Stimulated activated effector memory CD8-positive, alpha-beta T cell treated with anti-CD3 and anti-CD28 coated beads, Interleukin-12 subunit alpha, Interleukin-12 subunit beta, amount 100 ng/mL, for 72 hours (primary cell): Measurements from ENCODE around the gene KCTD6.
"Not testable (repeated sequence)": the region's sequence is repeated elsewhere in the genome, so short reads cannot be mapped to it uniquely, and the experiment has no call there.

Experiments used
- ATAC-seq: fragments of 150-1000 bp; cut with Tn5 transposase; 2 replicates; pipeline ENCODE4 v1.10.0; 2021
- DNase-seq, 2 donors: peaks; one replicate each; pipeline ENCODE4 v3.0.0; 2021 to 2022; ENCODE audit warnings: low spot score in 2 of 2
- H3K27ac Mint-ChIP-seq: one replicate; pipeline ENCODE4 v1.8.0; 2022; ENCODE audit warnings: mild to moderate bottlenecking, mixed read lengths
- H3K36me3 Mint-ChIP-seq: one replicate; pipeline ENCODE4 v1.8.0; 2022; ENCODE audit warnings: mild to moderate bottlenecking, mixed read lengths
- H3K4me1 Mint-ChIP-seq: one replicate; pipeline ENCODE4 v1.8.0; 2022; ENCODE audit warnings: mixed read lengths
- H3K4me3 Mint-ChIP-seq: one replicate; pipeline ENCODE4 v1.8.0; 2022; ENCODE audit warnings: mild to moderate bottlenecking, mixed read lengths
- H3K9me3 Mint-ChIP-seq: one replicate; pipeline ENCODE4 v1.8.0; 2022; ENCODE audit warnings: mixed read lengths

KCTD6 gene

GRCh38 chr3:58507356-58508078 lies 15.6 kb downstream of the KCTD6 start:
- no peaks in the 10 kb centered on the region for H3K9me3 Mint-ChIP-seq
- ATAC-seq = no peak
- H3K27ac Mint-ChIP-seq = no peak overlapping the region
- no peaks in the 10 kb centered on the region for H3K4me1 Mint-ChIP-seq
- DNase-seq = no peak
- no peak overlapping the region for H3K4me3 Mint-ChIP-seq
- peaks cover 6% of the 10 kb centered on the region for H3K36me3 Mint-ChIP-seq

- Mint-ChIP-seq H3K4me1 (no peaks in the 10 kb centered on the region), H3K36me3 (peaks cover 4% of the 10 kb centered on the region), H3K27ac (no peak overlapping the region), H3K9me3 (no peaks in the 10 kb centered on the region), H3K4me3 (no peak overlapping the region)
- ATAC-seq (no peak), DNase-seq (no peak)
These were observed 16.5 kb downstream of the KCTD6 start for GRCh38 chr3:58508437-58508836.

GRCh38 chr3:58514405-58514804 lies 22.5 kb downstream of the KCTD6 start:
- H3K27ac Mint-ChIP-seq = no peak overlapping the region
- no peaks in the 10 kb centered on the region for H3K9me3 Mint-ChIP-seq
- ATAC-seq = no peak
- DNase-seq = no peak
- no peaks in the 10 kb centered on the region for H3K36me3 Mint-ChIP-seq
- H3K4me1 Mint-ChIP-seq = no peaks in the 10 kb centered on the region
- no peak overlapping the region for H3K4me3 Mint-ChIP-seq

- ATAC-seq (no peak), DNase-seq (no peak)
- no peaks in the 10 kb centered on the region for H3K36me3 Mint-ChIP-seq
- H3K4me3 Mint-ChIP-seq = no peak overlapping the region
- no peaks in the 10 kb centered on the region for H3K4me1 Mint-ChIP-seq
- H3K27ac Mint-ChIP-seq = no peak overlapping the region
- H3K9me3 Mint-ChIP-seq = no peaks in the 10 kb centered on the region
These were observed 26.4 kb downstream of the KCTD6 start for GRCh38 chr3:58518291-58518789.

GRCh38 chr3:58519668-58520402 lies 27.9 kb downstream of the KCTD6 start:
- no peak for DNase-seq
- Mint-ChIP-seq H3K9me3 (no peaks in the 10 kb centered on the region), H3K4me3 (no peak overlapping the region), H3K27ac (no peak overlapping the region), H3K36me3 (no peaks in the 10 kb centered on the region), H3K4me1 (no peaks in the 10 kb centered on the region)
- ATAC-seq = peak; percentile 17

- H3K27ac Mint-ChIP-seq = no peak overlapping the region
- no peaks in the 10 kb centered on the region for H3K4me1 Mint-ChIP-seq
- H3K36me3 Mint-ChIP-seq = no peaks in the 10 kb centered on the region
- no peak for DNase-seq
- peak; percentile 47 for ATAC-seq
- no peak overlapping the region for H3K4me3 Mint-ChIP-seq
- H3K9me3 Mint-ChIP-seq = no peaks in the 10 kb centered on the region
These were observed 28.8 kb downstream of the KCTD6 start for GRCh38 chr3:58520403-58521335.

GRCh38 chr3:58521336-58521670 lies 29.4 kb downstream of the KCTD6 start:
- no peaks in the 10 kb centered on the region for H3K36me3 Mint-ChIP-seq
- no peak for ATAC-seq
- no peaks in the 10 kb centered on the region for H3K4me1 Mint-ChIP-seq
- H3K4me3 Mint-ChIP-seq = no peak overlapping the region
- H3K9me3 Mint-ChIP-seq = no peaks in the 10 kb centered on the region
- DNase-seq = no peak
- H3K27ac Mint-ChIP-seq = no peak overlapping the region

- Mint-ChIP-seq H3K27ac (no peak overlapping the region), H3K4me1 (no peaks in the 10 kb centered on the region)
- no peak for ATAC-seq
These were observed 30.2 kb downstream of the KCTD6 start for GRCh38 chr3:58521917-58522631.

GRCh38 chr3:58522759-58523425 lies 31.0 kb downstream of the KCTD6 start:
- DNase-seq (no peak), ATAC-seq (no peak)
- H3K27ac Mint-ChIP-seq = no peak overlapping the region
- H3K4me1 Mint-ChIP-seq = no peaks in the 10 kb centered on the region
- H3K36me3 Mint-ChIP-seq = no peaks in the 10 kb centered on the region
- H3K9me3 Mint-ChIP-seq = no peaks in the 10 kb centered on the region
- no peak overlapping the region for H3K4me3 Mint-ChIP-seq

More at GRCh38 chr3:58521917-58522631, 30.2 kb downstream of the KCTD6 start:
- no peak overlapping the region for H3K4me3 Mint-ChIP-seq
- no peaks in the 10 kb centered on the region for H3K9me3 Mint-ChIP-seq
- no peak for DNase-seq
- H3K36me3 Mint-ChIP-seq = no peaks in the 10 kb centered on the region

GRCh38 chr3:58524326-58524888 lies 32.5 kb downstream of the KCTD6 start:
- DNase-seq (peak in 1 of 2 donors; percentile 38), ATAC-seq (no peak)
- no peak overlapping the region for H3K27ac Mint-ChIP-seq
- no peaks in the 10 kb centered on the region for H3K9me3 Mint-ChIP-seq
- no peaks in the 10 kb centered on the region for H3K4me1 Mint-ChIP-seq
- no peak overlapping the region for H3K4me3 Mint-ChIP-seq
- no peaks in the 10 kb centered on the region for H3K36me3 Mint-ChIP-seq

- DNase-seq (peak in 1 of 2 donors; percentile 35), ATAC-seq (peak; percentile 57)
- no peak overlapping the region for H3K4me3 Mint-ChIP-seq
- no peaks in the 10 kb centered on the region for H3K36me3 Mint-ChIP-seq
- H3K27ac Mint-ChIP-seq = no peak overlapping the region
- H3K4me1 Mint-ChIP-seq = no peaks in the 10 kb centered on the region
- no peaks in the 10 kb centered on the region for H3K9me3 Mint-ChIP-seq
These were observed 34.6 kb downstream of the KCTD6 start for GRCh38 chr3:58526515-58526957.

- H3K4me3 Mint-ChIP-seq, DNase-seq, H3K4me1 Mint-ChIP-seq, H3K27ac Mint-ChIP-seq, H3K36me3 Mint-ChIP-seq, ATAC-seq, H3K9me3 Mint-ChIP-seq: not testable (repeated sequence)
These were observed 35.5 kb downstream of the KCTD6 start for GRCh38 chr3:58527440-58527839.

- DNase-seq (peak in 1 of 2 donors; percentile 42), ATAC-seq (no peak)
- Mint-ChIP-seq H3K4me1 (peaks cover 14% of the 10 kb centered on the region), H3K9me3 (no peaks in the 10 kb centered on the region), H3K4me3 (no peak overlapping the region), H3K27ac (no peak overlapping the region), H3K36me3 (no peaks in the 10 kb centered on the region)
These were observed 36.7 kb downstream of the KCTD6 start for GRCh38 chr3:58528629-58529028.
